ENCODE results near the gene NECTIN3. TPM values are rescaled to one million over a fixed set of nuclear protein-coding genes. Genes with fewer than 3 reads are reported as not detected.
A peak's percentile ranks its signal among the peaks of the same experiment; 100 is the strongest.

NECTIN3 gene
- total RNA-seq, 1 donor from 2014 or later = 34.4 TPM

DNA sequence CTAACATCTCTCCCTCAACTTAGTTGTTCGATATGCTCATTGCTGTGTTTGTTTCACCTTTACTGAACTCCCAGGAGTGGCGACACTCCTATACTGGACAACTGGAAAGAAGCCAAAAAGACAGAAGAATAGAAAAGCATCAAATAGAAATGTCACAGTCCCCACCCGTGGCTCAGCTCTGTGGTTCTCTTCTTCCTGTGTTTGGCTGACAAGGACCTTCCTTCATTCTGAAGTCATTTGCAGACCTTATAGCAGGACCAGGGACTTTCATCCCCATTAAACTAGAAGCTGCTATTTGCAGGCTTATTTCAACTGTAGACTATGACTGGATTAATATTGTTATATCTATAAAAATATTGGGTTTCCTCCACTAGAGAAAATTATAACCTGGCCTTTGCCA, 125.9 kb downstream of the NECTIN3 start:
- DNase-seq (ENCODE audit: low read depth) = no peak

DNA sequence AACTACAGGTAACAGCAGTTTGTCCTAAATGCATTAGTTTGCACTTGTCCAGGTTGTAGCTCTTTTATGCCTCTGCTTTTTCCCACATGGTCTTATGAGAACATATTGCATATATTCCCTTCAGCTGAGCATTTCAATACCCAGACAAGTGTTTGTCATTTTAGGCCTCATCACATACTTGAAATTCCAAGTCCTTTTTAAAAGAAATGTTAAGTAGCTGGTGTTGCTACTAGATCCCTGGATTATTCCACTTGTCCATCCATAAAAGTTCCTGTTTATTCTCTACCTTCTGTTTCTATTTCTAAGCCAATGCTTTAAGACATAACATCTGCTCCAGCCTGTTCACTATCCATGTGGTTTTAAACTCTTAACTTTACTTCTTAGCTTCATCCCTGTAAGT, 128.4 kb downstream of the NECTIN3 start:
- DNase-seq (ENCODE audit: low read depth) = peak; percentile 19

DNA sequence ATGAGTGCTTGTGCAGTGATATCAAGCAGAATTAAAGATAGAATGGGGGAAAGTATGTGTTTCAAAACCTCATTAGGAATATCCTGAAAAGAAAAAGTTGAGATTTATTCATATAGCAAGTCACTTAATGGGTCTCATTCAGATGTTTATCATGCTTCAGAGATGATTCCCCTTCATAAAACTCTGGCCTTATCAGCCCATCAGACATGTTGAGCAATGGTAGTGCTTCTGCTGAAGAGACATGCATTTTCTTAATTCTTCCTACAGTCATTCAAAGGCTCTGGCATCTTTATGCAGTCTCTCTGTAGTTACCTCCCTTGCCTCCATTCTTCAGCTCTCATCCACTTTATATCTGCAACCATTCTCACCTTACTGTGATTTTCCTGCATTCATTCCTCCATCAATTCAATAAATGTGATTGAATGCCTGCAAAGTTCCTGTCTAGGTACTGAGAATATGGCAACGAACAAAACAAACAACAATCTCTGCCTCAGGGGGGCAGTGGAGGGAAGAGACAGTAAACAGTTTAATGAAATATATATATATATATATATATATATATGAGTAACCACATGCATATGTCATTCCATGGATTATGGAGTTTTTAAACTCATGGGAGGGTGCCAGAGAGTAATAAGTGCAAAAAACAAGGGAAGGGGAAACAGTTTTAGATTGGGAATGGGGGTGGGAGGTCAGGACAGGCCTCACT, 138.5 kb downstream of the NECTIN3 start:
- DNase-seq (ENCODE audit: low read depth) = no peak

DNA sequence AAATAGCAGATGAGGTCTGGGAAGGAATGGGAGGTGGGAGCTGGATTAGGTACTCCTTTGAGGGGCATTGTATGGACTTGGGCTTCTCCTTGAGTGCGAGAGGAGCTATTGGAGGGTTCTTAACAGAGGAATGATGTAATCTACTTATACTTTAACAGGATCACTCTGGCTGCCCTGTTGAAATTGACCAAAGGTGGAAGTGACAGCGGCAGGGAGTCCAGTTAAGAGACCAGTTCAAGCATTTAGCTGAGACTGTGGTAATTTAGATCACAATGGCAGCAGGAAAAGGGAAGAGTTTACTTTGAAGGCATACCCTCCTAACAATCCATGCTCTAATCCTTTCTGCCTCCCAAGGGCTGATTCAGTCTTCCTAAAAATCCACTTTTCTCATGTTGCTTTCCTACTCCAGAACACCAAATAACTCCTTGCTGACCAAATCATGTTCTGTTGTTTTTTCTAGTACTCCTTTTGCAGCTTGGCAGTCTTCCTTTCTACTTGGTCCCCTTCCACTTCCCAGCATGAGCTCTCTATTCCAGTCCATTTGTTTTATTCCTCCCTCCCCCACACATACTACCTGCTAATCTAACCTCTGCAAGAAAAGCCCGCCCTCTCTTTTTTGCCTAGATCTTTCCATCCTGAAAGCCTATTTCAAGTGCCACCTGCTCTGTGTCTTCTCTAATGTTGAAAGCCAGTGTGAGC, 139.4 kb downstream of the NECTIN3 start:
- DNase-seq (ENCODE audit: low read depth) = no peak

DNA sequence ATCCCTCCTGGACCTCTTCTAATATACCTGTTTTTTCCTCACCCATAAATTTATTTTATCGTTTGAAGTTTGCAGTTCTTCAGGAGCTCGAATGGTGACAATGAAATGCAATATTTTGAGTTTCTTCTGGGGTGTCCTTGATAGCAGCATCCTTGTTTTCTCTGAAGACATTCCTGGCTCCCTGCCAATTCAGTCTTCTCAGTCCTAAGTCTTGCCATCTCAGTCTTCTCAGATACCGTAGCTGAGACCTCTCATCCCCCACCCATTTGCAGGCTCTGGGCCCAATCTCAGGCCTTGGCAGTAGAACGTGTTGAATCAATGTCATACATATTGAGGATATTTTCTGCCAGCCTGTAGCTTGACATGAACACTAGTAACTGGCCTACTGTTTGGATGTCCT, 140.9 kb downstream of the NECTIN3 start:
- DNase-seq (ENCODE audit: low read depth) = no peak

DNA sequence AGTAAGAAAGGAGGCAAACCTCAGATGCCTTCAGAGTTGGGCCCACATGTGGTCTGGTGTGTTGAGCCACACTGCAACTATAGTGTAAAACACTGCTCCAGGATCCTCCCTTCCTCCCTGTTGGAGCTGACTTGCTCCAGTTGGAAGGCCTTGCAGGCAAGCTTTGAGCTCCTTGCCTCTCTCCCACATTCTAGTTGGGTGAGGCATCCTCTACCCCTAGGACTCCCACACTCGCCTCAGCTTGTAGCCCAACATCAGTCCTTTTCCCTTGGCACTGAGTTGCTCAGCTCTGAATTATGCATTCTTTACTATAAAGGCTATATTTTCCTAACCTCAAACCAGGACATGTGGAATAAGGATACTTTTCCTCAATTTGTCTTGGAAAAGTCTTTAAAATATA, 143.9 kb downstream of the NECTIN3 start:
- DNase-seq (ENCODE audit: low read depth) = no peak

DNA sequence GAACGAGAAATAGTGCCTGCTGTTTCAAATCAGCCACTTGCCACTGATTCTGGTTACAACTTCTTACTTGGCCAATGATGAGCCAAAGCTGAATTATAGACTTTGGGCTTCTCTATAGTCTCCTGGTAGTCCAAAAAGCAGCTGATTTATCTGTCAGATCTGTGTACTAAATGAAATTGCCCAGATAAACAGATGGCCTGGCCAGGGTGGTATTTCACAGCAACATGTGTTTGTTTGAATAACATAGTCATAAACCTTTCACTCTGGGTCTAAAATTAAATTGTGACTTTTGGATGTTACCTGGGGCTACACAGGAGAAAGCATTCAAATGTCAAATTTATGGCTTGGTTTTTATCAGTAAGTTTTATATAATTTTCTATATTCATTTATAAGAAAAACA, 147.0 kb downstream of the NECTIN3 start:
- DNase-seq (ENCODE audit: low read depth) = peak; percentile 13

DNA sequence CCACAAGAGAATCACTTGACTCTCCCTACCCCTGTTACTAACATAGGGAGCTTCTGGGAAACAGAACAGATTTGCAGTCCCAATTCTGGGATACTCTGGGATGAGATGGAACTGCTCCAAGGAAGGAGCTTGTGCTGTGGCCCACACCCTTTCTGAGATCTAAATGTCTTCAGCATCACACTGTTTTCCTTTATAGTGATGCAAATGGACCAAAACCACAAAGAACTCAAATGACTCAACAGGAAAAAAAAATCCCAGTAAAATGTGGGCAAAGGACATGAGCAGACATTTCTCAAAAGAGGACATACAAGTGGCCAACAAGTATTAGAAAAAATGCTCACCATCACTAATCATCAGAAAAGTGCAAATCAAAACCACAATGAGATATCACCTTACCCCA, 155.6 kb downstream of the NECTIN3 start:
- peak; percentile 53 for DNase-seq (ENCODE audit: low read depth)

DNA sequence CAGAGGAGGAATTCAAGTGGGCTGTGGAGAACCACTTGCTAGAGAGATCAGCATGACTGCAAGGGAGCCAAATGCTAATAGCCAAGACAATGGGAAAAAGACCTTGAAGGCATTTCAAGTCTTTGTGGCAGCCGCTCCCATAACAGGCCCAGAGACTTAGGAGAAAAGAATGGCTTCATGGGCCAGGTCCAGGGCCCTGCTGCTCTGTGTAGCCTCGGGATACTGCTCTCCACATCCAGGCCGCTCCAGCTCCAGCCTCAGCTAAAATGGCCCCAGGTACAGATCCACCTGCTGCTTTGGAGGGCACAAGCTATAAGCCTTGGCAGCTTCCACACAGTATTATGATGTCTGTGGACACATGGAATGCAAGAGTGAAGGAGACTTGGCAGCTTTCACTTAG, 157.7 kb downstream of the NECTIN3 start:
- DNase-seq (ENCODE audit: low read depth) = no peak

DNA sequence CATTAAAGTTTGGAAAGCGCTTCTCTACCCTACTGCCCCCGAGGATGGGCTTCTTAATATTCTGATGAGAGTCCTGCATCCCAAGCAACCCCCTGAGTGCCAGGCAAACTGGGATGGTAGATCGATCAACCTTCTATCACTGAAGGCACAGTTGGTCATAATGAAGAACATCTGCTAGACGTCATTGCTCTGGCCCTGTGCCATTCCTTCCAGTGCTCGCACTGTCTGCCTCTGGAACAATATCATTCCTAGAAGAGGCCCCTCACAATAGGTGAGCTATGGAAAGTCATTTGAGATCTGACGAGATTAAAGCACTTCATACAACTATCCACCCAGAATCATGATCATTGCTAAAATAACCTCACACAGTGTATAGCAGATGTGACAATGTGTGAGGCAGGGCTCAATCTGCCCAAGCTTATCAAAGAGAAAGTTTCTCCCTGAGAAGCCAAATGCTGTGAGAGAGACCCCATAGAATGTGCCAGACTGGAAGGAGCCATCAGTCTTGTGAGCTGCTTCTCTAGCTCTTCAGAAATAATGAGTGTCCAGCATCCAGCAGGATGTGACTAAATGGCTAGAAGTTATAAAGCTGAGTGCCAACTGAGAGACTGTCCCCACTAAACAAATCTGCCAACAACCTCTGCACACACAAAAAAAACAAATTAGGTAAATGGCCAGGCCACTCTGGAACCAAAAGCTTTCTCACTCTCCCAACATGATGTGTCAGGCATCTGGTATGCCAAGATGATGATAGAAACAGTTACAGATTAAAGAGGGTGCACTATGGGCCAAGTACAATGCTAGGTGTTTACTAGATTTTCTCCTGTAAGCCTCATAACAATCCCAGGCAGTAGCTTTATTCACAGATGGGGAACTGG, 165.5 kb downstream of the NECTIN3 start:
- peak; percentile 18 for DNase-seq (ENCODE audit: low read depth)

DNA sequence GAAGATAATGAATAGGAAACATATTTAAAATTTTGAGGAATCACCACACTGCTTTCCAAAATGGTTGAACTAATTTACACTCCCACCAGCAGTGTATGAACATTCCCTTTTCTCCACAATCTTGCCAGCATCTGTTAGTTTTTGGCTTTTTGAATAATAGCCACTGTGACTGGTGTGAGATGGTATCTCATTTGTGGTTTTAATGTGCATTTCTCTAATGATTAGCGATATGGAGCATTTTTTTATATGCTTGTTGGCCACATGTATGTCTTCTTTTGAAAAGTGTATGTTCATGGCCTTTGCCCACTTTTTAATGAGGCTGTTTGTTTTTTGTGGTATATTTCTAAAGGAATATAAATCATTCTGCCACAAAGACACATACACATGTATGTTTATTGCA, 166.3 kb downstream of the NECTIN3 start:
- no peak for DNase-seq (ENCODE audit: low read depth)

DNA sequence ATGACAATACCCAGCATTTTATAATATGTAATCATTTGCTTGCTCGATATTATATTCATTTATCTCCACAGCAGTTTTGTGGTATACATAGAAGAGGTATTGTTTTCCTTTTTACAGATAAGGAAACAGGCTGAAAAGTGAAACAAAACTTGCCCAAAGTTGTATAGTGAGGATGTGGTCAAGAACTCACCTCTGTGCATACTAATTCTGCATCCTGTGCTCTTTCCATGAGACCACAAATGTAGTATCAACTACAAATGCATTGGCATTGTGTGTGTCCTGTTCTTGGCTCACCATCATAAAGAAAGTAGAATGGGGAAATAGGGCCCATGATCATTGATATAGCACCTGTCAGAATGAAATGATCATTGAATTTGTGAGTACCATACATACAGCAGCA, 167.3 kb downstream of the NECTIN3 start:
- DNase-seq (ENCODE audit: low read depth) = no peak

DNA sequence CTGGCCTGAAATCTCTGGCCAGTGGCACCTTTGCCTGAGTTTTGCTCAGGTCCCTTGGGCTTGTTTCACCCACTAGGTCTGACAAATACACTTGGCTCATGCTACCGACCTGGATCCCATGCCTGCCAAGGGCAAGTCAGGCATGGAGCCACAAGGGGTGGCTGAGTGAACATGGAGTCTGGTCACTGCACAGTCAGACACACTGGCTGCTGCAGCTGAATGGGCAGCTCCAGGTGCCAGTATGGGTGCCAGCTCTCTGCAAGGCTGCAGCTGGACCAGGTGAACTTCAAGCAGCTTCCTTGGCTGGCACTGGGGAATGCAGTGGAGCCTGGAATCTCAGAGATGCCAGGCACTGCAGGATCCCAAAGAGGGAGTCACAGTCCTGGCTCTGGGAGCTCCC, 170.3 kb downstream of the NECTIN3 start:
- no peak for DNase-seq (ENCODE audit: low read depth)
